HFF-Myc (cell line): ENCODE results near the gene LCE7A.

Experiments
- DNase-seq: peaks from one replicate; pipeline ENCODE4 v3.0.0-alpha.2; 2011; ENCODE audit warnings: low read depth; ENCODE audit errors: extremely low read depth
- H3K4me3 ChIP-seq: replicated peaks from 2 replicates; pipeline ENCODE4 v1.5.1; 2011; ENCODE audit warnings: low read depth, mild to moderate bottlenecking, control low read depth, low read length
- CTCF ChIP-seq: IDR thresholded peaks from 2 replicates; pipeline ENCODE4 v1.5.1; 2012; ENCODE audit warnings: mild to moderate bottlenecking, low read depth, low read length, control low read depth; ENCODE audit errors: missing control alignments

The LCE7A gene

GRCh38 chr1:152836870-152837269 lies 22.9 kb upstream of the LCE7A start:
- DNase-seq = no peak
- H3K4me3 ChIP-seq = no peak overlapping the region
- no peak for TF ChIP-seq CTCF

GRCh38 chr1:152842556-152842955 lies 17.2 kb upstream of the LCE7A start, which contains the start of gene LCE6A:
LCE6A (plus strand) TSS chr1:152842856; CDS start chr1:152843521, 665 bp downstream.
- DNase-seq = no peak
- no peak within 1 kb of the TSS for H3K4me3 ChIP-seq
- no peak for TF ChIP-seq CTCF

- no peak for TF ChIP-seq CTCF
- no peak overlapping the region for H3K4me3 ChIP-seq
- no peak for DNase-seq
These were observed 4.1 kb upstream of the LCE7A start for GRCh38 chr1:152855661-152856060.

GRCh38 chr1:152858062-152858461 lies 1.7 kb upstream of the LCE7A start:
- no peak for TF ChIP-seq CTCF
- no peak for DNase-seq

GRCh38 chr1:152860129-152860528 lies 333 bp downstream of the LCE7A start:
- TF ChIP-seq CTCF = no peak
- no peak overlapping the region for H3K4me3 ChIP-seq
- no peak for DNase-seq

More at GRCh38 chr1:152858062-152858461, 1.7 kb upstream of the LCE7A start:
- H3K4me3 ChIP-seq = no peak overlapping the region

GRCh38 chr1:152861374-152861773 lies 1.6 kb downstream of the LCE7A start:
- H3K4me3 ChIP-seq = no peak overlapping the region
- TF ChIP-seq CTCF = no peak
- no peak for DNase-seq

- no peak for TF ChIP-seq CTCF
- no peak for DNase-seq
- no peak overlapping the region for H3K4me3 ChIP-seq
These were observed 4.6 kb downstream of the LCE7A start for GRCh38 chr1:152864443-152864842.
